Myocyte (in vitro differentiated cells): ENCODE results near the gene IFNE. TPM values are rescaled to one million over a fixed set of nuclear protein-coding genes. Genes with fewer than 3 reads are reported as not detected.

Experiments used
- DNase-seq: peaks from one replicate; pipeline ENCODE4 v3.0.0-alpha.2; 2012; ENCODE audit warnings: low read depth
- polyA plus RNA-seq: library from polyadenylated mRNA; unstranded; fragments of >200 nt; gene quantifications from one replicate; pipeline ENCODE4 v1.2.1, GENCODE V29; 2012; ENCODE audit warnings: missing spikeins
- total RNA-seq: library from RNA; depleted of rRNA; stranded (reverse); fragments of >200 nt; gene quantifications from 2 replicates; pipeline ENCODE4 v1.2.3, GENCODE V29; 2014

Gene IFNE, protein sequence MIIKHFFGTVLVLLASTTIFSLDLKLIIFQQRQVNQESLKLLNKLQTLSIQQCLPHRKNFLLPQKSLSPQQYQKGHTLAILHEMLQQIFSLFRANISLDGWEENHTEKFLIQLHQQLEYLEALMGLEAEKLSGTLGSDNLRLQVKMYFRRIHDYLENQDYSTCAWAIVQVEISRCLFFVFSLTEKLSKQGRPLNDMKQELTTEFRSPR
- 0.31 TPM in 1 of 2 replicates, not detected in the other for total RNA-seq
- 0.21 TPM for polyA plus RNA-seq

DNA sequence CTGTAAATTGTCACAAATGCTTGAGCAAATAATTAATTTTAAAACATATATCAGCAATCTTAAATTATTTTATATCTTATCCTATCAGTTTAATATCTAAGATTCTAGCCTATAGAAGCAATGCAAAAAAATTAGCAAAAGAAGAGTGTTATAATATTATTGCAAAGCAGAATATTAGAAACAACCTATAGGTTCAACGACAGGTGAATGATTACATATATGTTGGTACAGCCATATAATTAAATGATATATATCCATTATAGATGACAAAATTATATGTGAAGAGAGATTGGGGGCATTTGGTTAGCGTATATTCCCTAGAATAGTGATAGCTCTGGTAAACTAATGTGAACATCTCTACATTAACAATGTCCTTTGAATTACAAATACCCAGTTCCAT is at the start of gene IFNE:
TSS of gene IFNE (minus strand) at position 101 of the 400 bp plus-strand sequence. CDS start 619 bp downstream, outside the sequence.
- no peak for DNase-seq

DNA sequence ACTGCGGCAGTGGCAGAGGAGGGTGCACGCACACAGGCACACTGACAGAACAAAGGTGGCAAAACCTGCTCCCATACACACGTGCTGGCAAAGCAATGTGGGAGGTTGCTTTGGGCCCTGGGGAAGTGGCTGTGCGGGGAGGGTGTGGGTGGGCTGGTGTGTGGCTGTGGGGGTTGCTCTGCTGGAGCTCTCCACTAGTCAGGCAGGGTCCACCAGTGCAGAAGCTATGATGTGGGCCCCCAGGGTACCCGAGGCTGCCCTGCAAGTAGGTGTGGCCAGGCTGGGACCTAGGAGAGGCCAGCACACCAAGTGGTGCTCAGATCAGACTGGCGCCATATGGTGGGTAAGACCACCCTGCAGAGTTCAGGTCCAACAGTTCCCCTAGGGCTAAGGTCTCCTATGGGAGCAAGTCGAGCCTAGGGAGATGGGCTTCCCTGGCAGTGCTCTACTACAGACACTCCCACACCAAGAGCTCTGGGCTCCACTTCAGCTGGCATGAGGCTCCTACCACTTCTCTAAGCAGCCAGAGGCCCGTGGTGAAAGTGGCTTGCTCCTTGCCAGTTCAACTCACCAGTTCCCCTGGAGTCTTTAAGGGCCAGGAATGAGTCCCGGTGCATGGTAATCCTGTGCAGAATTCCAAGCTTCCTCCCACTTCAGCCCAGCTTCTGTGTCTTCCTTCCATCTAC is 46.2 kb upstream of the IFNE start:
- DNase-seq: no peak

DNA sequence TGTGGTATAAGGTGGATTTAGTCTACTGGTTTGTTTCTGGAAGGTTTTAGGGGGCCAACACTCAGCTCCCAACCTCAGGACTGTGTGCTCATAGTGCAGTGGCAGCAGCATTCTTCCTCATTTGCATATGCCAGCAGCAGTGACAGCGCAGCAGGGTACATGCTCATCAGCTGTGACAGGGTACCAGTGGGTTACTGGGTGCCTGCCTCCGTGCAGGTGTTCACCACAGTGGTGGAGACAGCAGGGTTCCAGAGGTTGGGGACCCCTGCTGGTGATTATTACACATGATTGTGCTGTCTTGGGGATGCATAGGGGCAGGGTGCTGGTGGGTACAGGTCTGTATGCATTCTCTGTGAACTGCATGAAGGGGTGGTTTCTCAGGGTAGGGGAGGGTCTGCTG is 45.5 kb upstream of the IFNE start:
- DNase-seq: no peak

DNA sequence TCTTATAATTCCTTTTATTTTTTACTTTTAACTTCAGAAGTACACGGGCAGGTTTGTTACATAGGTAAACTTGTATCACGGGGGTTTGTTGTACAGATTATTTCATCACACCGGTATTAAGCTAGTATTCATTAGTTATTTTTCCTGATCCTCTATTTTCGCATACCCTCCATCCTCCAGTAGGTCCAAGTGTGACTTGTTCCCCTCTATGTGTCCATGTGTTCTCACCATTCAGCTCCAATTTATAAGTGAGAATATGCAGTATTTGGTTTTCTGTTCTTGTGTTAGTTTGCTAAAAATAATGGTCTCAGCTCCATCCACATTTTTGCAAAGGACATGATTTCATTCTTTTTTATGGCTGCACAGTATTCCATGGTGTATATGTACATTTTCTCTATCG is 43.1 kb upstream of the IFNE start:
- DNase-seq: no peak

DNA sequence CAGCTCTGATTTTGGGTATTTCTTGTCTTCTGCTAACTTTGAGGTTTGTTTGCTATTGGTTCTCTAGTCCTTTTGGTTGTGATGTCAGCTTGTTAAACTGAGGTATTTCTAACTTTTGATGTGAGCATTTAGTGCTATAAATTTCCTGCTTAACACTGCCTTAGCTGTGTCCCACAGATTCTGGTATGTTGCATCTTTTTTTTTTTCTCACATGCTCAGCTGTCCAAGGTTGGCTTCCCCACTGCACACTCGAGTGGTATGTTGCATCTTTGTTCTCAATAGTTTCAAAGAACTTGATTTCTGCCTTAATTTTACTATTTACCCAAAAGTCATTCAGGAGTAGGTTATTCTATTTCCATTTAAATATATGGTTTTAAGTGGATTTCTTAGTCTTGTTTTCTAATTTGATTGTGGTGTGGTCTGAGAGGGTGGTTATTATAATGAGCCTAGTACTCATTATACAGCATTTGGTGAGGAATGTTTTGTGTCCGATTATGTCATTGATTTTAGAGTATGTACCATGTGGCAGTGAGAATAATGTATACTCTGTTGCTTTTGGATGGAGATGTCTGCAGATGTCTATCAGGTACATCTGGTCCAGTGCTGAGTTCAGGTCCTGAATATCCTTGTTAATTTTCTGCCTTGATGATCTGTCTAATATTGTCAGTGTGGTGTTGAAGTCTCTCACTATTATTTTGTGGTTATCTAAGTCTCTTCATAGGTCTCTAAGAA is 42.2 kb upstream of the IFNE start:
- no peak for DNase-seq

DNA sequence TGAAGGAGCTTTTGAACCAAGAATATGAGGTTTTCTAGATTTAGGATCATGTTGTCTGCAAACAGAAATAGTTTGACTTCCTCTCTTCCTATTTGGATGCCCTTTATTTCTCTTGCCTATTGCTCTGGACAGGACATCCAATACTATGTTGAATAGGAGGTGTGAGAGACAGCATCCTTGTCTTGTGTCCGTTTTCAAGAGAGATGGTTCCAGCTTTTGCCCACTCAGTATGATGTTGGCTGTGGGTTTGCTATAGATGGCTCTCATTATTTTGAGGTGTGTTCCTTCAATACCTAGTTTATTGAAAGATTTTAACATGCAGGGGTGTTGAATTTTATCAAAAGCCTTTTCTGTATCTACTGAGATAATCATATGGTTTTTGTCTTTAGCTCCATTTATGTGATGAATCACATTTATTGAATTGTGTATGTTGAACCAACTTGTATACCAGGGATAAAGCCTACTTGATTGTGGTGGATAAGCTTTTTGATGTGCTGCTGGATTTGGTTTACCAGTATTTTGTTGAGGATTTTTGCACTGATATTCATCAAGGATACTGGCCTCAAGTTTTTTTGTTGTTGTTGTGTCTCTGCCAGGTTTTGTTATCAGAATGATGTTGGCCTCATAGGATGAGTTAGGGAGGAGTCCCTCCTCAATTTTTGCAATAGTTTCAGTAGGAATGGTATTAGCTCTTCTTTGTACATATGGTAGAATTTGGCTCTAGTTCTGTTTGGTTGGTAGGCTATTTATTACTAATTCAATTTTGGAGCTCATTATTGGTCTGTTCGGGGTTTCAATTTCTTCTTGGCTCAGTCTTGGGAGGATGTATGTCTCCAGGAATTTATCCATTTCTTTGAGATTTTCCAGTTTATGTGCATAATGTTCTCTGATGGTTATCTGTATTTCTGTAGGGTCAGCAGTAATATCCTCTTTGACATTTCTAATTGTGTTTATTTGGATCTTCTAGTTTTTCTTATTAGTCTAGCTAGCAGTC is 41.2 kb upstream of the IFNE start:
- DNase-seq: no peak

DNA sequence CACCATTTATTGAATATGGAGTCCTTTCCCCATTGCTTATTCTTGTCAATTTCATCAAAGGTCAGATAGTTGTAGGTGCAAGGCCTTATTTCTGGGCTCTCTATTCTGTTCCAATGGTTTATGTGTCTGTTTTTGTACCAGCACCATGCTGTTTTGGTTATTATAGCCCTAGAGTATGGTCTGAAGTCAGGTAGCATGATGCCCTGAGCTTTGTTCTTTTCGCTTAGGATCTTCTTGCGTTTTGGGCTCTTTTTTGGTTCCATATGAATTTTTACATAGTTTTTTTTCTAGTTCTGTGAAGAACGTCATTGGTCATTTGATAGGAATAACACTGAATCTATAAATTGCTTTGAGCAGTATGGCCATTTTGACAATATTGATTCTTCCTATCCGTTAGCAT is 40.2 kb upstream of the IFNE start:
- DNase-seq: no peak

DNA sequence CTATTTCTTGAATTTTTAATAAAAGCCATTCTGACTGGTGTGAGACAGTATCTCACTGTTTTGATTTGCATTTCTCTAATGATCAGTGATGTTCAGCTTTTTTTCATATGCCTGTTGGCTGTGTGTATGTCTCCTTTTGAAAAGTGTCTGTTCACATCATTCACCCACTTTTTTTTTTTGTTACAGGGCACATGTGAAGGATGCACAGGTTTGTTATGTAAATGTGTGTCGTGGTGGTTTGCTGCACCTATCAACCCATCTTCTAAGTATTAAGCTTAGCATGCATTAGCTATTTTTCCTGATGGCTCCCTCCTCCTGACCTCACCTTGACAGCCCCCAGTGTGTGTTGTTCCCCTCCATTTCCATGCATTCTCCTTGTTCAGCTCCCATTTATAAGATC is 39.3 kb upstream of the IFNE start:
- DNase-seq: no peak

DNA sequence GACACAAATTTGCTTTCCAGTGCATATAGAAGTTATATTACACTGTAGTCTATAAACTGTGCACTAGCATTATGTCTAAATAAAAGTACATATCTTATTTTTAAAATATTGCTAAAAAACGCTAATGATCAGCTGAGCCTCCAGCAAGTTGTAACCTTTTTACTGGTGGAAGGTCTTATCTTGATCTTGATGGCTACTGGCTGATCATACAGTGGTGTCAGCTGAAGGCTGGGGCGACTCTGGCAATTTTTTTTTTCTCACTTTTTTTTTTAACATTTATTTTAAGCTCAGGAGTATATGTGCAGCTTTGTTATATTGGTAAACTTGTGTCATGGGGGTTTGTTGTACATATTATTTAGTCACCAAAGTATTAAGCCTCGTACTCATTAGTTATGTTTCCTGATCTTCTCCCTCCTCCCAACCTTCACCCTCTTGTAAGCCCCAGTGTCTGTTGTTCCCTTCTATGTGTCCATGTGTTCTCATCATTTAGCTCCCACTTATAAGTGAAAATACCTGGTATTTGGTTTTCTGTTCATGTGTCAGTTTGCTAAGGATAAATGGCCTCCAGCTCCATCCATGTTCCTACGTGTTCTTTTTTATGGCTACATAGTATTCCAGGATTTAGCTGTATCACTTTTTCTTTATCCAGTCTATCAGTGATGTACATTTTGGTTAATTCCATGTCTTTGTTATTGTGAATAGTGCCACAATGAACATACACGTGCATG is 38.6 kb upstream of the IFNE start:
- DNase-seq: no peak

DNA sequence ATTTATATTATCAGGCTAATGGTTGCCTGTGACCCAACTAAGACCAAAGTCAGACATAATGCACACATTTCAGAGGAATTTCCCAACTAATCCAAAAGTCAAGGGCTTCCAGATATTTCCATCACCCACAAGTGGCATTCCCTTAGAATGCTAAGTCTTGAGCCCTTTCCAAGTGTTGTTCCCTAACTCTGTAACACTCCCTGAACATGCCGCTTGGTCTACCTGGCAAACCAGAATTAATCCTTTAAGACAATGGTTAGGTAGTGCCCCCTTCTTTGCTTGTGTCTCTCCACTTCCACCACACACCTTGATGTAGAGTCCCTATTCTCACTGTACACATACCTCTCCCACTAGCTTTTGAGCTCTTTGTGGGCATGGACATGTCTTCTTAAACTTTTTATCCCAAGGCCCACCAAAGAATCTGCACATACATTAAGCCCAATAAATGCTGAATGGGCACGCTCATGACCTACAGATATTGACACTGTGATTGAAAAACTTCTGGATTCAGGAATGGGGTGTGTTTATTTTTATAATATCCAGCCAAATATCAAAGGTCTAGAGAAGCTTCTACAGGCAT is 37.8 kb upstream of the IFNE start:
- no peak for DNase-seq

DNA sequence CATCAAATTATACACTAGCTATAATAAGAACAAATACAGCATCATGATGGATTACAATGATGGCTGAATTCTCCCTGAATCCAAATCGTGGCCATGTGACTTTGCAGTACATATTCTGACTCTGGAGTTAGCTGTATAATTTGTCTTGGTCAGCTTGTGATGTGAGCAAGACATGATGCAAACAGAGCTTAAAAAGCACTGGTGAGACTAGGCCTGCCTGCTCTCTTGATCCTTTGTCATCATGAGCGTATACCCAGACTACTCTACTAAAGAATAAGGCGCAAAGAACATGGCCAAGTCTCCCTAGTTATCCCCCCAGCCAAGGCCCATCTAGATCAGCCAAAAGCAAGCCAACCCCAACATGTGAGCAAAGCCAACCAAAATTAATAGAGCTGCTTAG is 34.7 kb upstream of the IFNE start:
- no peak for DNase-seq

DNA sequence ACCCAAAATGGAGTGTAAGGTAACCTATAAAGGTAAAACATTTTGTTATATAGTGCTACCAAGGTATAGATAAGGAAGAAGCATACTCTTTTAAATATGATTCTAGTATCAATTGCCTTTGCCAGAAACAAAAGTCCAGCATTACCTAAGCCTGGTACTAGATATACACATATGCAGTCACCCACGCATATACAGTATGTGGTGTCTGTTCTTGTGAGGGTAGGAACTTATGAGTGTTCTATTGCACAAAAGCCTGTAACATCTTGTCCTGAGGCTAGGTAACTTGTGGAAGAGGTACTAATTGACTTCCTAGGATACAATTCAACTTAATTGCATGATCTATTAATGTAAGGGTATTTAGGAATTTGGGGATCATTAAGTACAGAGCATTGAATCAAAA is 31.3 kb upstream of the IFNE start:
- DNase-seq: no peak

DNA sequence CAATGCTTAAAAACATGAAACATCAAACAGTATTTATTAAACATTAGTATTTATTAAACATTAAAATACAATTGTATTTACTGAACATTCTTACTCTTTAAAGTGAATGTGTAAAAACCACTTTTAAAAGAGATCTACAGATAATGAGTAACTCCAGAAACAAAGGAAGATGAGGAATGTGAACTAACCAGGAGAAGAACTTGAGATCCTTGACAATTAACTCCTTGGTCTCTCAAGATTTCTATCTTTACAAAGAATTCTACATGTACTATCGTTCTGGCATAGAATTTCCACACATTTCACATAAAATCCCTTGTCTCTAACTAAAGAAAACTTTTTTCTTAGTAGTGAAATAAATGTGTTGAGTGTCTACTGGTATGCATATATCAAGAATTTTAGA is 28.7 kb upstream of the IFNE start:
- DNase-seq: no peak

DNA sequence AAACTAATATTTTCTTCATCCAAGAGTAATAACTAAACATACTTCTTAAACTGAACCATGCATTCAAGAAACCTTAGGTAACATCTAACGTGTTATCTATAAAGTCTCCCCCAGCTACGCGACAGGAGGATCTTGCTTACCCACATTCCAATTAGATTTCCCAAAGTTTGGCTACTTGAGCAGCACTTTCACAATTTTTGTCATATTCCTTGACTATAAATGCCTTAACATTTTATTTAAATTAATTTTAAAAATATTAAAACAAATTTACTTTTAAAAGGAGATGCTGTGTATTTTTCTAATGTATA is 25.3 kb upstream of the IFNE start:
- no peak for DNase-seq

DNA sequence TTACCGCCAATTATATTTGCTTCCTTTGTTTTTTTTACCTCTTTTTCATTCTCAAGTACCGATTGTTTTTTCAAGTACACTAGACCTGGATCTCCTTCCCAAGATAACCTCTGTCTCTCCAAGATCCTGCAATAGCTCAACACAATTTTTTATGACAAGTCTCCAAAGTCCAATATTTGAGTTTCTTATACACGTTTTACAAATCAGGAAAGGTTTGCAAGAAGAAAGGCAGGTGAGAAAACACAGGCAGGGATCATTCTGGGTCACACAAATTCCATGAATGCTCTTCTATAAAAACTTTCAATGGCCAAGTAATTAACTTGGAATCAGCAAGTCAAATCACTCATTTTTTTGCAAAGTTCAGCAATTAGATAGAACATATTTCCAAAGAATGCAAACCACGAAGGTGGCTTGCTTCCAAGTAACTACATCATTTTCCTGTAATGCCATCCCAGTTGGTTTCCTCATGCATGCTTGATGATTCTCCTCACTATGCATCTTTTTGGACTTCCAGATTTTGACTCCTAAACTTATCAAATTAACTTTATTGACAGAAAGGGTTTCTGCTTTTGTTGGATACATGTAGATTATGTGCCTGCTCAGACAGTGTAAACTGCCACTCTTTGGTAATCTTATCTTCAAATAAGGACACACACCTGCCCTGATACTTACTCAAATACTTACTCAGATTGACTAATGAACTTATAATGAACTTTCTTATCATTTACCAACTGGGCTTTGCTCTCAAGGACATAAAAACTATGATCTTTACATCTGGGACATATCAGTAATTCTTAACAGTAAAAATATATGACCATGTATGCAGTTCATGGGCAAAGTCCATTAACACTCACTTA is 24.7 kb upstream of the IFNE start:
- DNase-seq: peak; percentile 65

DNA sequence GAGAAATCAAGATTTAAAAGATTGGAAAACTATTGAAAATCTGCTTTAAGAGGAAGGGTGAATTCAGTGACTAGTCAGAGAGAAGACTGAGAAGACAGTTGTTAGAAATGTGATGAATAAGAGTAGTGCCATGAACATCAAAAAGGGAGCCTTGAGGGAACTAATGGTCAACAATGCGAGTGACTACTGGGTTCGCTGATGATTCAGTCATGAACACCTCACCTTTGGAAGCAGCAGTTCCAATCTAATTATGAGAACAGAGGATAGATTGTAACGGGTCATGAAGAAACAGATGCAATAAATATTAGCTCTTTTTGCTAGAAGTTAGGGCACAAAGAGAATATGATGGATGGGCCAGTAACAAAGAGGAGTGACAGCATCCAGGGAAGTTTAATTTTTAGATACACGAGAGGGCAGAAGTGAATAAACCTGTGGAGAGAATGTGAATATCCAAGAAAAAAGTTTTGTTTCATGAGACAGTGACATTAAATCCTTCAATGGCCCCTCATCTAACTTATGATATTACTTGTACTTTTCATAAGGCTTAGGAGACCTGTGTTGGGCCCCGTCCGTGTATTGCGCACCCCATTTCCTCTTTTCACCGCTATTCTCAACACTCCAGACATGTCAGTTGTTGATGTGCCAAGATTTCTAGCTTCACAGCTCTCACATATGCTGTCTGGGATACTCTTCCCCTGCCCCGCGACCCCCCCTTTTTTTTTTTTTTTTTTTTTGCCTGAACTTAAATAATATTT is 23.5 kb upstream of the IFNE start:
- no peak for DNase-seq

DNA sequence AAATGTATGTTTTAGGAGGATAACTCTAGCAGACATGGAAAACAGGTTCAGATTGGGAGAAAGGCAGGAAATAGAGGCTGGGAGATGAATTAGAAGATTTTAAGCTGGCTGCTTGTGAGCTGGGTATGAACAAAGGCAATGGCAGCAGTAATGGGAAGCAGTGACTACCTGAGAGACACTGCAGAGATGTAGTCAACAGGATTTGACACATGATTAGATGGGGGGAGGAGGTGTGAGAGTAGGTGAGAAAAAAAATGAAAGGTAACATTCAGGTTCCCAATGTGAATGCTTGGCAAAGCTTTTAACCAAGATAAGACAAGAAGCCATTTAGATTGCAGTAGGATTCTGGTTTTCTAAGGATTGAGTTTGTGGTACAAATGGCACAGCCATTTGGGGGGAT is 22.8 kb upstream of the IFNE start:
- DNase-seq: no peak

DNA sequence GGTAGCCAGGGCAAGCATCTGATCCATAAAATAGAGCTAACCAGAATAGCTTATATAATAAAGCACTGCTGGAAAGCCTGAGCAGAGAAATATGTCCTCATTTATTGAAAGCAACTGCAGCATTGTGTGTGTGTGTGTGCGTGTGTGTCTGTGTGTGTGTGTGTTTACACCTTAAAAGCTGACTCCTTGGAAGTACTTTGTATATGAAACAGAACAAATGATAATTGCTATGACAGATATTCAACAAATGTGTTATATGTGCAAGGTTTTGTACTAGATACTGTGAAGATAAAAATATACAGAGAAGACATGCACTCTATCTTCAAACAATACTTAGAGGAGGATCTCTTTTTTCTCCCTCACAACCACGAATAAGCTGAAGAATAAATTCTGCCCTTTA is 22.0 kb upstream of the IFNE start:
- DNase-seq: no peak

DNA sequence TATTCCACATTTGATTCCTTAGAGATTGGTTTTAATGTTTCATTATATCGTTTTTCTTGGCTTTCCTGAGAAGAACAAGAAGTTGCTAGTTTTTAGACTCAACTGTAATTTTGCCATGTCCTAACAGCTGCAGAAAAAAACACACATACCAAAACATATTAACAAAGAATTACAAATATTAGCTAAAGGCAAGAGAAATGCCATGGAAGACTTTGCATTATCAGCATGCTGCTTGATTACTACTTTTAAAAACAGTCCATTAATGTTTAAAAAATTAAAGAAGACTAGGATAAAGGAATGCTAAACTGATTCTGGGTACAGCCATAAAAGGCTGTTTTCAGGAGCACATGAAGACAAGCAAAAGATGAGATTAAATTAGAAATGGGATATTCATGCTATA is 20.5 kb upstream of the IFNE start:
- no peak for DNase-seq
